Liver (tissue), 9 donors: ENCODE measurements around the gene TEX264. TPM values are rescaled to one million over a fixed set of nuclear protein-coding genes. Genes with fewer than 3 reads are reported as not detected.
A peak's percentile ranks its signal among the peaks of the same experiment; 100 is the strongest.

ENCODE experiments used
- DNase-seq: peaks from one replicate; pipeline ENCODE4 v3.0.0-alpha.2; 2017; ENCODE audit warnings: low spot score
- H3K27ac ChIP-seq, 2 donors: one replicate each; pipeline ENCODE4 v1.7.0; 2013; ENCODE audit warnings: inconsistent platforms in 2 of 2, low read length in 2 of 2, control low read depth in 1 of 2, low read depth in 1 of 2, mild to moderate bottlenecking in 1 of 2
- H3K27me3 ChIP-seq, 4 donors: one replicate each; pipeline versions ENCODE4 v1.6.1 to v1.7.0; 2013; ENCODE audit warnings: low read length in 3 of 4, inconsistent platforms in 1 of 4, mild to moderate bottlenecking in 1 of 4, moderate library complexity in 1 of 4; ENCODE audit not compliant: control insufficient read depth in 4 of 4, insufficient read depth in 4 of 4
- H3K36me3 ChIP-seq, 4 donors: one replicate each; pipeline versions ENCODE4 v1.6.1 to v1.7.0; 2013; ENCODE audit warnings: low read length in 3 of 4, mild to moderate bottlenecking in 3 of 4, low read depth in 1 of 4, moderate library complexity in 1 of 4; ENCODE audit not compliant: control insufficient read depth in 4 of 4, insufficient read depth in 3 of 4
- H3K4me1 ChIP-seq, 4 donors: one replicate each; pipeline versions ENCODE4 v1.6.1 to v1.7.0; 2013; ENCODE audit warnings: low read length in 3 of 4, mild to moderate bottlenecking in 3 of 4, moderate library complexity in 1 of 4; ENCODE audit not compliant: control insufficient read depth in 4 of 4, insufficient read depth in 4 of 4
- H3K4me3 ChIP-seq, 3 donors: one replicate each; pipeline versions ENCODE4 v1.6.1 to v1.7.0; 2013; ENCODE audit warnings: low read length in 3 of 3, control low read depth in 1 of 3, low read depth in 1 of 3, mild to moderate bottlenecking in 1 of 3
- H3K9ac ChIP-seq, 2 donors: one replicate each; pipeline ENCODE4 v1.7.0; 2013; ENCODE audit warnings: low read length in 2 of 2, mild to moderate bottlenecking in 2 of 2, moderate library complexity in 2 of 2, control low read depth in 1 of 2, low read depth in 1 of 2
- H3K9me3 ChIP-seq, 4 donors: one replicate each; pipeline versions ENCODE4 v1.6.1 to v1.7.0; 2013; ENCODE audit warnings: low read length in 3 of 4; ENCODE audit not compliant: control insufficient read depth in 4 of 4
- ATF3 ChIP-seq: IDR thresholded peaks from 2 replicates; pipeline ENCODE4 v1.6.1; 2016; ENCODE audit warnings: antibody characterized with exemption
- CTCF ChIP-seq: fragments of 150-350 bp; IDR thresholded peaks from 2 replicates; pipeline ENCODE4 v1.5.1; 2017; ENCODE audit warnings: improper control_type of control experiment, low read depth, low read length; ENCODE audit not compliant: missing input control
- EGR1 ChIP-seq, 2 donors: IDR thresholded peaks; 2 replicates each; pipeline ENCODE4 v1.6.1; 2016 to 2018; ENCODE audit warnings: antibody characterized with exemption in 2 of 2, low read depth in 2 of 2
- FOXA1 ChIP-seq: IDR thresholded peaks from 2 replicates; pipeline ENCODE4 v1.6.1; 2016; ENCODE audit warnings: antibody characterized with exemption
- FOXA2 ChIP-seq: IDR thresholded peaks from 2 replicates; pipeline ENCODE4 v1.6.1; 2016; ENCODE audit warnings: antibody characterized with exemption
- GABPA ChIP-seq, 2 donors: IDR thresholded peaks in 1 of 2; conservative IDR thresholded peaks in 1 of 2; 2 replicates each; pipeline ENCODE4 v1.6.1; 2016; ENCODE audit warnings: antibody characterized with exemption in 2 of 2, mild to moderate bottlenecking in 1 of 2, moderate library complexity in 1 of 2
- HNF4A ChIP-seq, 2 donors: conservative IDR thresholded peaks; 2 replicates each; pipeline ENCODE4 v1.6.1; 2016; ENCODE audit warnings: antibody characterized with exemption in 2 of 2, mild to moderate bottlenecking in 2 of 2
- HNF4G ChIP-seq: IDR thresholded peaks from 2 replicates; pipeline ENCODE4 v1.6.1; 2016; ENCODE audit warnings: antibody characterized with exemption
- JUND ChIP-seq, 2 donors: IDR thresholded peaks; 2 replicates each; pipeline ENCODE4 v1.6.1; 2016; ENCODE audit warnings: antibody characterized with exemption in 2 of 2
- NR2F2 ChIP-seq: IDR thresholded peaks from 2 replicates; pipeline ENCODE4 v1.6.1; 2016; ENCODE audit warnings: antibody characterized with exemption
- RAD21 ChIP-seq, 2 donors: IDR thresholded peaks; 2 replicates each; pipeline ENCODE4 v1.6.1; 2016; ENCODE audit warnings: antibody characterized with exemption in 2 of 2, mild to moderate bottlenecking in 2 of 2
- REST ChIP-seq: IDR thresholded peaks from 2 replicates; pipeline ENCODE4 v1.6.1; 2016; ENCODE audit warnings: antibody characterized with exemption, mild to moderate bottlenecking
- RXRA ChIP-seq, 2 donors: IDR thresholded peaks; 2 replicates each; pipeline ENCODE4 v1.6.1; 2017 to 2018; ENCODE audit warnings: antibody characterized with exemption in 2 of 2, mild to moderate bottlenecking in 1 of 2
- SP1 ChIP-seq: IDR thresholded peaks from 2 replicates; pipeline ENCODE4 v1.6.1; 2018; ENCODE audit warnings: antibody characterized with exemption, mild to moderate bottlenecking
- TAF1 ChIP-seq: conservative IDR thresholded peaks from 2 replicates; pipeline ENCODE4 v1.6.1; 2016; ENCODE audit warnings: antibody characterized with exemption, mild to moderate bottlenecking
- YY1 ChIP-seq: IDR thresholded peaks from 2 replicates; pipeline ENCODE4 v1.6.1; 2016; ENCODE audit warnings: antibody characterized with exemption, mild to moderate bottlenecking
- ZBTB33 ChIP-seq: IDR thresholded peaks from 2 replicates; pipeline ENCODE4 v1.6.1; 2016; ENCODE audit warnings: antibody characterized with exemption
- WGBS: extraction: QIAGEN DNeasy Blood & Tissue Kit; methylation state at CpG from one replicate; pipeline ENCODE4 v1.1.7; 2013; 5-methylcytosine and 5-hydroxymethylcytosine counted together
- polyA plus RNA-seq, 2 donors: library from polyadenylated mRNA; stranded (reverse) in 1 of 2; unstranded in 1 of 2; fragments of 200-250 nt in 1 of 2; fragments of >200 nt in 1 of 2; fragmentation: Nextera tagmentation in 1 of 2; extraction: Ambion mirVana in 1 of 2; gene quantifications; one replicate each; pipeline versions ENCODE4 v1.2.1 to v1.2.3, GENCODE V29; 2013 to 2015
- total RNA-seq, 2 donors: library from RNA; depleted of rRNA; stranded (reverse); fragments of >200 nt; gene quantifications; one replicate each; pipeline ENCODE4 v1.2.3, GENCODE V29; 2014
- TF ChIP-seq, protein P1 (sequence below): IDR thresholded peaks from 2 replicates; pipeline ENCODE4 v1.6.1; 2016; ENCODE audit warnings: antibody characterized with exemption
- donor health status: healthy.
- donor health status: healthy.
- donor health status: healthy.
- donor health status: healthy.
- donor health status: healthy.

TEX264 gene
- total and polyA plus RNA-seq, 4 donors = 21.2 to 48.4 (median 35.6) TPM

DNA sequence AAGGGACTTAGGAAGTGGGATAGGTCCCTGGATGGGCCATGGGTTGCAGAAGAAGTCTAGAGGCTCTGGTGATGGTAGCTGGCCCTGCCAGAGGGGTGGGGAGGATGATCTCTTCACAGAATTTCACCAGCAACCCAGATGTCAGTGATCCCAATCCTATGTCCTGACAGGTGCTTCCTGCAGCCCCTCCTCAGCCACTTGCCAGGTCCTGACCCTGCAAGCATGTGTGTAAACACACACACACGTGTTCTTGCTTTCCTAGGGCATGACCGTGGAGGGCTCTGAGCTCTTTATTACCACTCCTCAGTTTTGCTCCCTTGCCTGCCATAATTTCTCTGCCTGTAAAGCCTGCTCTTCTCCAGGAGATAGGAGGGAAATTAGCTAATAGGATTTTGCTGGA lies 12.5 kb downstream of the TEX264 start (continued):
- TF ChIP-seq ZBTB33 (no peak), SP1 (no peak), FOXA2 (no peak), TAF1 (no peak), NR2F2 (no peak), JUND (IDR thresholded peaks at IDR 0.05) (no peak), RXRA (IDR thresholded peaks at IDR 0.05) (no peak), EGR1 (IDR thresholded peaks at IDR 0.05; ENCODE audit: low read depth in 2 of 2) (no peak), ATF3 (no peak)

- H3K4me1 ChIP-seq = peaks cover 4 to 18% (median 15%) of the 10 kb centered on the region in 4 donors
- H3K9ac ChIP-seq = no peak overlapping the region
- H3K36me3 ChIP-seq = peaks cover 2 to 42% (median 20%) of the 10 kb centered on the region in 4 donors
- no peak for DNase-seq
- no peaks in the 10 kb centered on the region for H3K27me3 ChIP-seq
- no peak overlapping the region for H3K4me3 ChIP-seq
- WGBS = 62% methylated on average over 7 of the region's 7 CpGs
- TF ChIP-seq JUND (IDR thresholded peaks at IDR 0.05) = no peak
- no peak for TF ChIP-seq FOXA2
- TF ChIP-seq SP1 = no peak
- no peak for TF ChIP-seq GABPA (IDR thresholded peaks at IDR 0.05 in 1 of 2, conservative IDR thresholded peaks at IDR 0.05 in 1 of 2)
- H3K27ac ChIP-seq = peak overlapping the region in 1 of 2 donors; percentile 52
- no peaks in the 10 kb centered on the region for H3K9me3 ChIP-seq
These were observed 14.1 kb downstream of the TEX264 start for GRCh38 chr3:51684971-51685751.

GRCh38 chr3:51686056-51686455 lies 15.0 kb downstream of the TEX264 start:
- Histone ChIP-seq H3K4me3 (no peak overlapping the region), H3K4me1 (peaks cover 4 to 13% (median 10%) of the 10 kb centered on the region in 4 donors), H3K36me3 (peaks cover 2 to 49% (median 20%) of the 10 kb centered on the region in 4 donors), H3K9me3 (no peaks in the 10 kb centered on the region), H3K27ac (peak overlapping the region; percentile 0 to 52), H3K9ac (no peak overlapping the region), H3K27me3 (no peaks in the 10 kb centered on the region)
- 86% methylated on average over 4 of the region's 4 CpGs for WGBS
- DNase-seq = no peak
- TF ChIP-seq FOXA1 (no peak), REST (no peak), CTCF (no peak), HNF4A (conservative IDR thresholded peaks at IDR 0.05) (no peak), JUND (IDR thresholded peaks at IDR 0.05) (no peak), RXRA (IDR thresholded peaks at IDR 0.05) (no peak), NR2F2 (no peak), TAF1 (no peak), ZBTB33 (no peak), GABPA (IDR thresholded peaks at IDR 0.05 in 1 of 2, conservative IDR thresholded peaks at IDR 0.05 in 1 of 2) (no peak), FOXA2 (no peak), HNF4G (no peak), RAD21 (IDR thresholded peaks at IDR 0.05) (no peak), ATF3 (no peak), YY1 (no peak), SP1 (no peak)
- TF ChIP-seq, protein P1, sequence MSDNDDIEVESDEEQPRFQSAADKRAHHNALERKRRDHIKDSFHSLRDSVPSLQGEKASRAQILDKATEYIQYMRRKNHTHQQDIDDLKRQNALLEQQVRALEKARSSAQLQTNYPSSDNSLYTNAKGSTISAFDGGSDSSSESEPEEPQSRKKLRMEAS = no peak
